Upper lobe of left lung (tissue), 6 donors: ENCODE results near the gene ZMIZ2. TPM values are rescaled to one million over a fixed set of nuclear protein-coding genes. Genes with fewer than 3 reads are reported as not detected.
"Not testable (repeated sequence)": the region's sequence is repeated elsewhere in the genome, so short reads cannot be mapped to it uniquely, and the experiment has no call there.

Experiments
- ATAC-seq, 2 donors: fragments of 200-7000 bp; cut with Tn5 transposase; one replicate each; pipeline ENCODE4 v1.9.1; 2022; ENCODE audit warnings: mild to moderate bottlenecking in 2 of 2, moderate library complexity in 2 of 2; ENCODE audit not compliant: low FRiP score in 2 of 2
- DNase-seq, 2 donors: peaks; one replicate each; pipeline ENCODE4 v3.0.0-alpha.2; 2019 to 2020
- H3K27ac ChIP-seq, 4 donors: fragments of 200-600 bp; sonication (generic); one replicate each; pipeline ENCODE4 v1.5.1; 2016 to 2019
- H3K27me3 ChIP-seq, 4 donors: fragments of 200-600 bp; sonication (generic); one replicate each; pipeline ENCODE4 v1.5.1; 2017 to 2019
- H3K36me3 ChIP-seq, 4 donors: fragments of 200-600 bp; sonication (generic); one replicate each; pipeline ENCODE4 v1.5.1; 2016 to 2019
- H3K4me1 ChIP-seq, 4 donors: fragments of 200-600 bp; sonication (generic); one replicate each; pipeline ENCODE4 v1.5.1; 2018 to 2019
- H3K4me3 ChIP-seq, 4 donors: fragments of 200-600 bp; sonication (generic); one replicate each; pipeline ENCODE4 v1.5.1; 2017 to 2019; ENCODE audit warnings: mild to moderate bottlenecking in 2 of 4, moderate library complexity in 1 of 4
- H3K9me3 ChIP-seq, 4 donors: fragments of 200-600 bp; sonication (generic); one replicate each; pipeline ENCODE4 v1.5.1; 2018 to 2019
- CTCF ChIP-seq, 6 experiments: fragments of 450-650 bp in 4 of 6; fragments of 200-600 bp in 2 of 6; sonication (generic) in 2 of 6; IDR thresholded peaks; one replicate each; pipeline ENCODE4 v1.5.1; 2016 to 2019; ENCODE audit warnings: antibody characterized with exemption in 6 of 6
- EP300 ChIP-seq, 4 donors: sonication (generic); formaldehyde crosslinking; IDR thresholded peaks; one replicate each; pipeline ENCODE4 v1.5.1; 2017; ENCODE audit warnings: antibody characterized with exemption in 4 of 4, control low read depth in 2 of 4
- POLR2A ChIP-seq, 4 donors: fragments of 450-650 bp; IDR thresholded peaks; one replicate each; pipeline ENCODE4 v1.5.1; 2016 to 2017; ENCODE audit warnings: antibody characterized with exemption in 4 of 4, mild to moderate bottlenecking in 2 of 4
- POLR2AphosphoS5 ChIP-seq, 2 donors: sonication (generic); formaldehyde crosslinking; IDR thresholded peaks; one replicate each; pipeline ENCODE4 v1.5.1; 2017; ENCODE audit warnings: antibody characterized with exemption in 2 of 2
- WGBS, 2 donors: methylation state at CpG; one replicate each; pipeline ENCODE4 v1.1.5; 2017 to 2018; 5-methylcytosine and 5-hydroxymethylcytosine counted together
- total RNA-seq, 6 donors: library from RNA; depleted of rRNA in 4 of 6; stranded (reverse); fragments of >200 nt in 4 of 6; gene quantifications; one replicate each; pipeline versions ENCODE4 v1.1.0 to v1.2.1, GENCODE V29; 2016 to 2021
- donor health status: DM: no; HTN: no; CAD: no; lungs with moderate emphysema.
- donor health status: DM: no; HTN: yes; CAD: no; lungs with severe emphysema.

ZMIZ2 gene
- total RNA-seq, 6 donors from 2014 or later: 27.0 to 161 (median 85.7) TPM

GRCh38 chr7:44775383-44776107 is 26.9 kb downstream of the ZMIZ2 start:
- Histone ChIP-seq H3K27ac (no peak overlapping the region), H3K4me3 (no peak overlapping the region), H3K9me3 (no peaks in the 10 kb centered on the region), H3K4me1 (peaks cover 2 to 6% (median 3%) of the 10 kb centered on the region in 4 donors), H3K27me3 (no peaks in the 10 kb centered on the region), H3K36me3 (no peaks in the 10 kb centered on the region)
- ATAC-seq: no peak
- TF ChIP-seq CTCF (IDR thresholded peaks at IDR 0.05) (no peak), POLR2A (IDR thresholded peaks at IDR 0.05) (no peak)
- WGBS, 2 donors: 75 to 87% methylated on average over 4 to 6 of the region's 6 CpGs
- DNase-seq: no peak

- DNase-seq (no peak), ATAC-seq (no peak)
- no peaks in the 10 kb centered on the region for H3K9me3 ChIP-seq
- TF ChIP-seq POLR2AphosphoS5 (IDR thresholded peaks at IDR 0.05): no peak
- TF ChIP-seq EP300 (IDR thresholded peaks at IDR 0.05): no peak
- TF ChIP-seq POLR2A (IDR thresholded peaks at IDR 0.05): no peak
- no peak for TF ChIP-seq CTCF (IDR thresholded peaks at IDR 0.05)
- no peaks in the 10 kb centered on the region for H3K36me3 ChIP-seq
- H3K27me3 ChIP-seq: no peaks in the 10 kb centered on the region
- H3K4me3 ChIP-seq: no peak overlapping the region
- H3K27ac ChIP-seq: no peak overlapping the region
- WGBS, 2 donors: 54 to 77% methylated on average over 3 of the region's 3 CpGs
- H3K4me1 ChIP-seq: peaks cover 0 to 5% (median 2%) of the 10 kb centered on the region in 4 donors
These were observed 27.6 kb downstream of the ZMIZ2 start for GRCh38 chr7:44776211-44776610.

GRCh38 chr7:44782460-44782859 is 33.8 kb downstream of the ZMIZ2 start:
- Histone ChIP-seq H3K36me3 (no peaks in the 10 kb centered on the region), H3K4me3 (no peak overlapping the region), H3K9me3 (peaks cover 0 to 4% (median 0%) of the 10 kb centered on the region in 4 donors), H3K27ac (no peak overlapping the region), H3K27me3 (no peaks in the 10 kb centered on the region), H3K4me1 (peaks cover 0 to 5% (median 2%) of the 10 kb centered on the region in 4 donors)
- DNase-seq: no peak
- TF ChIP-seq EP300 (IDR thresholded peaks at IDR 0.05): no peak
- no peak for TF ChIP-seq POLR2AphosphoS5 (IDR thresholded peaks at IDR 0.05)
- no peak for TF ChIP-seq CTCF (IDR thresholded peaks at IDR 0.05)
- no peak for TF ChIP-seq POLR2A (IDR thresholded peaks at IDR 0.05)
- ATAC-seq: no peak
- WGBS, 2 donors: 86 to 100% methylated on average over 1 of the region's 1 CpG

GRCh38 chr7:44783407-44783806 is 34.8 kb downstream of the ZMIZ2 start:
- H3K4me3 ChIP-seq: no peak overlapping the region
- TF ChIP-seq EP300 (IDR thresholded peaks at IDR 0.05) (no peak), POLR2A (IDR thresholded peaks at IDR 0.05) (no peak), POLR2AphosphoS5 (IDR thresholded peaks at IDR 0.05) (no peak), CTCF (IDR thresholded peaks at IDR 0.05) (no peak)
- no peaks in the 10 kb centered on the region for H3K36me3 ChIP-seq
- H3K27ac ChIP-seq: no peak overlapping the region
- DNase-seq: no peak
- no peaks in the 10 kb centered on the region for H3K27me3 ChIP-seq
- H3K4me1 ChIP-seq: peaks cover 0 to 5% (median 2%) of the 10 kb centered on the region in 4 donors
- peaks cover 0 to 4% (median 0%) of the 10 kb centered on the region in 4 donors for H3K9me3 ChIP-seq
- ATAC-seq: no peak

- H3K4me1 ChIP-seq: peaks cover 0 to 5% (median 2%) of the 10 kb centered on the region in 4 donors
- no peak for DNase-seq
- ATAC-seq: peak in 1 of 2 donors; percentile 23
- H3K27me3 ChIP-seq: no peaks in the 10 kb centered on the region
- no peaks in the 10 kb centered on the region for H3K36me3 ChIP-seq
- no peak overlapping the region for H3K4me3 ChIP-seq
- TF ChIP-seq POLR2AphosphoS5 (IDR thresholded peaks at IDR 0.05): no peak
- no peak for TF ChIP-seq CTCF (IDR thresholded peaks at IDR 0.05)
- no peak for TF ChIP-seq EP300 (IDR thresholded peaks at IDR 0.05)
- TF ChIP-seq POLR2A (IDR thresholded peaks at IDR 0.05): no peak
- peaks cover 0 to 4% (median 0%) of the 10 kb centered on the region in 4 donors for H3K9me3 ChIP-seq
- no peak overlapping the region for H3K27ac ChIP-seq
- 88 to 95% methylated on average over 1 of the region's 1 CpG for WGBS, 2 donors
These were observed 35.7 kb downstream of the ZMIZ2 start for GRCh38 chr7:44784364-44784763.

- DNase-seq, H3K27ac ChIP-seq, H3K4me1 ChIP-seq, H3K27me3 ChIP-seq, H3K4me3 ChIP-seq, H3K36me3 ChIP-seq, H3K9me3 ChIP-seq, ATAC-seq: not testable (repeated sequence)
- WGBS, 2 donors: 90 to 97% methylated on average over 3 of the region's 3 CpGs
These were observed 36.6 kb downstream of the ZMIZ2 start for GRCh38 chr7:44785218-44785617.
